CD14-positive monocyte (primary cell): ENCODE results near the gene CCDC154. TPM values are rescaled to one million over a fixed set of nuclear protein-coding genes. Genes with fewer than 3 reads are reported as not detected.
A peak's percentile ranks its signal among the peaks of the same experiment; 100 is the strongest.

Experiments used
- DNase-seq, 3 donors: peaks; one replicate each; pipeline ENCODE4 v3.0.0-alpha.2; 2011 to 2022
- H2AFZ ChIP-seq: 2 replicates; pipeline ENCODE4 v1.6.0; 2012; ENCODE audit warnings: mild to moderate bottlenecking, low read depth, low read length, inconsistent platforms; ENCODE audit not compliant: insufficient read depth, poor library complexity, severe bottlenecking
- H3K27ac ChIP-seq, 2 donors: 1 replicate in 1 of 2; 2 replicates in 1 of 2; pipeline ENCODE4 v1.5.1; 2012 to 2013; ENCODE audit warnings: low read length in 2 of 2, control low read depth in 1 of 2, inconsistent platforms in 1 of 2, low read depth in 1 of 2, mild to moderate bottlenecking in 1 of 2
- H3K27me3 ChIP-seq, 2 donors: one replicate each; pipeline versions ENCODE4 v1.6.0 to v1.6.1; 2011 to 2013; ENCODE audit warnings: low read length in 2 of 2; ENCODE audit not compliant: control insufficient read depth in 2 of 2, insufficient read depth in 2 of 2
- H3K36me3 ChIP-seq, 2 donors: replicated peaks in 1 of 2; 1 replicate in 1 of 2; 2 replicates in 1 of 2; pipeline versions ENCODE4 v1.5.1 to v1.6.1; 2012 to 2013; ENCODE audit warnings: low read length in 2 of 2, control low read depth in 1 of 2, inconsistent platforms in 1 of 2, mild to moderate bottlenecking in 1 of 2; ENCODE audit not compliant: insufficient read depth in 2 of 2, control insufficient read depth in 1 of 2
- H3K4me1 ChIP-seq, 2 donors: 1 replicate in 1 of 2; 2 replicates in 1 of 2; pipeline versions ENCODE4 v1.5.1 to v1.6.1; 2012 to 2013; ENCODE audit warnings: low read length in 2 of 2, control low read depth in 1 of 2, inconsistent platforms in 1 of 2, mild to moderate bottlenecking in 1 of 2, moderate library complexity in 1 of 2; ENCODE audit not compliant: insufficient read depth in 2 of 2, control insufficient read depth in 1 of 2
- H3K4me2 ChIP-seq: replicated peaks from 2 replicates; pipeline ENCODE3; 2012; ENCODE audit warnings: low read length, moderate library complexity, mild to moderate bottlenecking; ENCODE audit not compliant: poor library complexity, severe bottlenecking; ENCODE audit errors: extremely low read depth
- H3K4me3 ChIP-seq, 3 experiments: fragments of 200-600 bp in 1 of 3; sonication (generic) in 1 of 3; replicated peaks in 1 of 3; 1 replicate in 2 of 3; 2 replicates in 1 of 3; pipeline ENCODE4 v1.5.1; 2011 to 2013; ENCODE audit warnings: low read length in 3 of 3, mild to moderate bottlenecking in 3 of 3, control low read depth in 2 of 3, low read depth in 2 of 3, inconsistent platforms in 1 of 3, moderate library complexity in 1 of 3
- H3K79me2 ChIP-seq: 2 replicates; pipeline ENCODE4 v1.6.0; 2012; ENCODE audit warnings: mild to moderate bottlenecking, control low read depth, inconsistent platforms, low read length, moderate library complexity; ENCODE audit not compliant: insufficient read depth
- H3K9ac ChIP-seq: 2 replicates; pipeline ENCODE4 v1.6.0; 2017; ENCODE audit warnings: low read length, mild to moderate bottlenecking; ENCODE audit not compliant: insufficient read depth, poor library complexity, severe bottlenecking
- H3K9me3 ChIP-seq, 2 donors: replicated peaks in 1 of 2; 1 replicate in 1 of 2; 2 replicates in 1 of 2; pipeline versions ENCODE4 v1.5.1 to v1.6.1; 2012 to 2013; ENCODE audit warnings: low read length in 2 of 2, control low read depth in 1 of 2; ENCODE audit not compliant: control insufficient read depth in 1 of 2, insufficient read depth in 1 of 2
- H4K20me1 ChIP-seq: 2 replicates; pipeline ENCODE4 v1.6.0; 2012; ENCODE audit warnings: mild to moderate bottlenecking, low read length, control low read depth, moderate library complexity; ENCODE audit not compliant: insufficient read depth
- H3K27ac Mint-ChIP-seq, 7 donors: one replicate each; pipeline ENCODE4 v1.8.0; 2020; ENCODE audit warnings: mild to moderate bottlenecking in 7 of 7, mixed read lengths in 7 of 7, moderate library complexity in 6 of 7, inconsistent platforms in 2 of 7
- H3K27me3 Mint-ChIP-seq, 3 donors: one replicate each; pipeline ENCODE4 v1.8.0; 2021 to 2022; ENCODE audit warnings: low read depth in 3 of 3, mild to moderate bottlenecking in 3 of 3, mixed read lengths in 3 of 3, moderate library complexity in 3 of 3, inconsistent platforms in 1 of 3
- H3K36me3 Mint-ChIP-seq, 2 donors: one replicate each; pipeline ENCODE4 v1.8.0; 2020; ENCODE audit warnings: mixed read lengths in 2 of 2, inconsistent platforms in 1 of 2, mild to moderate bottlenecking in 1 of 2
- H3K4me1 Mint-ChIP-seq: one replicate; pipeline ENCODE4 v1.8.0; 2020; ENCODE audit warnings: mild to moderate bottlenecking, mixed read lengths
- H3K4me3 Mint-ChIP-seq, 2 donors: one replicate each; pipeline ENCODE4 v1.8.0; 2020; ENCODE audit warnings: mild to moderate bottlenecking in 2 of 2, mixed read lengths in 2 of 2, moderate library complexity in 1 of 2
- H3K9me3 Mint-ChIP-seq, 7 donors: one replicate each; pipeline ENCODE4 v1.8.0; 2020 to 2022; ENCODE audit warnings: mixed read lengths in 7 of 7, mild to moderate bottlenecking in 6 of 7, moderate library complexity in 6 of 7, inconsistent platforms in 2 of 7
- WGBS: methylation state at CpG from one replicate; pipeline ENCODE4 v1.1.5; 2013; ENCODE audit warnings: missing lambda C conversion rate; ENCODE audit not compliant: insufficient coverage; 5-methylcytosine and 5-hydroxymethylcytosine counted together
- intact Hi-C, 2 donors: fragments of 100-400 bp; cut with micrococcal nuclease; formaldehyde crosslinking; loops; one replicate each; pipeline versions ENCODE4 v1.15.0 to v1.15.1; 2023
- polyA plus RNA-seq, 3 donors: library from polyadenylated mRNA; depleted of rRNA in 1 of 3; unstranded in 2 of 3; stranded (reverse) in 1 of 3; fragments of 300-500 nt in 2 of 3; fragments of >200 nt in 1 of 3; fragmentation: Illumina TruSeq in 2 of 3; gene quantifications; 1 replicate in 2 of 3; 2 replicates in 1 of 3; pipeline ENCODE4 v1.2.3, GENCODE V29; 2012 to 2021
- TF ChIP-seq, protein P1 (sequence below): fragments of 200-600 bp; IDR thresholded peaks from one replicate; pipeline ENCODE4 v1.8.0; 2022; ENCODE audit warnings: antibody characterized with exemption, mild to moderate bottlenecking

CCDC154 gene
- polyA plus RNA-seq, 3 donors = 5.9 TPM; not detected in 2

GRCh38 chr16:1449201-1449788 is 4.9 kb upstream of the CCDC154 start:
- Mint-ChIP-seq H3K4me3 (no peak overlapping the region), H3K9me3 (no peaks in the 10 kb centered on the region), H3K27me3 (peaks cover 0 to 1% (median 0%) of the 10 kb centered on the region in 3 donors), H3K27ac (no peak overlapping the region), H3K4me1 (no peaks in the 10 kb centered on the region), H3K36me3 (peaks cover 58 to 76% of the 10 kb centered on the region in 2 donors)
- H3K27ac ChIP-seq = no peak overlapping the region
- H3K36me3 ChIP-seq = peaks cover 87% of the 10 kb centered on the region in 2 donors
- no peak overlapping the region for H2AFZ ChIP-seq
- no peak overlapping the region for H3K9ac ChIP-seq
- H4K20me1 ChIP-seq = peaks cover 37% of the 10 kb centered on the region
- H3K27me3 ChIP-seq = no peaks in the 10 kb centered on the region
- H3K4me2 ChIP-seq = no peak overlapping the region
- no peak for DNase-seq
- no peak overlapping the region for H3K4me3 ChIP-seq
- no peaks in the 10 kb centered on the region for H3K4me1 ChIP-seq
- H3K9me3 ChIP-seq = no peaks in the 10 kb centered on the region
- TF ChIP-seq, protein P1, sequence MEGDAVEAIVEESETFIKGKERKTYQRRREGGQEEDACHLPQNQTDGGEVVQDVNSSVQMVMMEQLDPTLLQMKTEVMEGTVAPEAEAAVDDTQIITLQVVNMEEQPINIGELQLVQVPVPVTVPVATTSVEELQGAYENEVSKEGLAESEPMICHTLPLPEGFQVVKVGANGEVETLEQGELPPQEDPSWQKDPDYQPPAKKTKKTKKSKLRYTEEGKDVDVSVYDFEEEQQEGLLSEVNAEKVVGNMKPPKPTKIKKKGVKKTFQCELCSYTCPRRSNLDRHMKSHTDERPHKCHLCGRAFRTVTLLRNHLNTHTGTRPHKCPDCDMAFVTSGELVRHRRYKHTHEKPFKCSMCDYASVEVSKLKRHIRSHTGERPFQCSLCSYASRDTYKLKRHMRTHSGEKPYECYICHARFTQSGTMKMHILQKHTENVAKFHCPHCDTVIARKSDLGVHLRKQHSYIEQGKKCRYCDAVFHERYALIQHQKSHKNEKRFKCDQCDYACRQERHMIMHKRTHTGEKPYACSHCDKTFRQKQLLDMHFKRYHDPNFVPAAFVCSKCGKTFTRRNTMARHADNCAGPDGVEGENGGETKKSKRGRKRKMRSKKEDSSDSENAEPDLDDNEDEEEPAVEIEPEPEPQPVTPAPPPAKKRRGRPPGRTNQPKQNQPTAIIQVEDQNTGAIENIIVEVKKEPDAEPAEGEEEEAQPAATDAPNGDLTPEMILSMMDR = no peak
- no peaks in the 10 kb centered on the region for H3K79me2 ChIP-seq
- intact Hi-C loops = no loop called here
- WGBS = 99% methylated on average over 21 of the region's 25 CpGs

DNA sequence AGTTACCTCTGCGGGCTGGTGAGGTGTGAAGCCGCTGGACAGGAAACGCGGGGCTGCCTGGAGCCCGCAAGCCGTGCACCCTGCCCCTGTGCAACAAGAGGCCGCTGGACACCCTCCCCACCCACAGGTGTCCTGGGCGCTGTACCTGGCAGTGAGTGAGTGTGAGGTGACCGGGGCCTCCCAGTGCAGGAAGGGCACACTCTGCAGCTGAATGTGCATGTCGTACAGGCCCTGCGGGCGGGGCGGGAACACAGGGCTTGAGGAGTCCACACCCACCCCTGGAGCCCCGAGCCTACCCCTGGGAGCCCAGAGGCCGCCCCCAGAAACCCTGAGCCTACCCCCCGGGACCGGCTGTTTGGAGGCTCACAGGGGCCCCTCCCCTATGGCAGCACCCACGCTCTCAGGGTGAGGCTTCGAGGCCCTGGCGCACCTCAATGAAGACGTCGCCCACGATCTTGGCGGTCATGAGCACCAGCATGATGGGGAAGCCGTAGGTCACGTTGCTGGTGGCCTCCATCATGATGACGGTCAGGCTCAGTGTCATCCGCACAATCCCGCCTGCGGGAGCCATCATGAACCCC is 4.3 kb upstream of the CCDC154 start:
- Histone ChIP-seq H3K4me3 (no peak overlapping the region), H3K79me2 (no peaks in the 10 kb centered on the region), H3K9me3 (no peaks in the 10 kb centered on the region), H3K27me3 (no peaks in the 10 kb centered on the region), H4K20me1 (peaks cover 32% of the 10 kb centered on the region), H2AFZ (no peak overlapping the region), H3K9ac (no peak overlapping the region), H3K4me1 (no peaks in the 10 kb centered on the region), H3K27ac (no peak overlapping the region), H3K36me3 (peaks cover 80% of the 10 kb centered on the region in 2 donors), H3K4me2 (no peak overlapping the region)
- H3K27ac Mint-ChIP-seq = peak overlapping the region in 1 of 7 donors; percentile 37
- WGBS = 95% methylated on average over 23 of the region's 30 CpGs
- intact Hi-C loops = no loop called here
- TF ChIP-seq, protein P1 = no peak
- peaks cover 0 to 1% (median 0%) of the 10 kb centered on the region in 3 donors for H3K27me3 Mint-ChIP-seq
- H3K36me3 Mint-ChIP-seq = peaks cover 51 to 69% of the 10 kb centered on the region in 2 donors
- H3K4me1 Mint-ChIP-seq = no peaks in the 10 kb centered on the region
- no peak overlapping the region for H3K4me3 Mint-ChIP-seq
- DNase-seq = no peak
- no peaks in the 10 kb centered on the region for H3K9me3 Mint-ChIP-seq
